H1 (cell line): ENCODE data around the gene ACOT7. TPM values are rescaled to one million over a fixed set of nuclear protein-coding genes. Genes with fewer than 3 reads are reported as not detected.
A peak's percentile ranks its signal among the peaks of the same experiment; 100 is the strongest.

Source experiments
- BACH1 ChIP-seq: IDR thresholded peaks from 2 replicates; pipeline ENCODE4 v1.6.1; 2012; ENCODE audit warnings: low read length, improper control_type of control experiment
- BRCA1 ChIP-seq: IDR thresholded peaks from 2 replicates; pipeline ENCODE4 v1.6.1; 2012; ENCODE audit warnings: low read depth, low read length, improper control_type of control experiment
- CBX5 ChIP-seq: fragments of 300-800, 300-1000 bp; sonication (generic); IDR thresholded peaks from 2 replicates; pipeline ENCODE4 v1.7.1; 2016; ENCODE audit warnings: antibody characterized with exemption, low read length, low read depth
- CBX8 ChIP-seq: fragments of 300-800, 300-1000 bp; sonication (generic); IDR thresholded peaks from 2 replicates; pipeline ENCODE4 v1.7.1; 2016; ENCODE audit warnings: low read depth, low read length, borderline replicate concordance
- CREB1 ChIP-seq: IDR thresholded peaks from 2 replicates; pipeline ENCODE4 v1.6.1; 2012; ENCODE audit warnings: inconsistent platforms
- GABPA ChIP-seq: IDR thresholded peaks from 2 replicates; pipeline ENCODE4 v1.6.1; 2011; ENCODE audit warnings: mild to moderate bottlenecking, low read length, moderate library complexity, borderline replicate concordance; ENCODE audit not compliant: insufficient read depth
- GTF2F1 ChIP-seq: IDR thresholded peaks from 2 replicates; pipeline ENCODE4 v1.6.1; 2012; ENCODE audit warnings: low read depth, low read length, improper control_type of control experiment, borderline replicate concordance
- JUN ChIP-seq: IDR thresholded peaks from 2 replicates; pipeline ENCODE4 v1.6.1; 2011; ENCODE audit warnings: low read depth, mild to moderate bottlenecking, improper control_type of control experiment, low read length
- JUND ChIP-seq: IDR thresholded peaks from 2 replicates; pipeline ENCODE4 v1.6.1; 2011; ENCODE audit warnings: mild to moderate bottlenecking, improper control_type of control experiment, low read length
- KDM1A ChIP-seq: fragments of 200-600, 300-600 bp; sonication (generic); IDR thresholded peaks from 2 replicates; pipeline ENCODE4 v1.7.1; 2016; ENCODE audit warnings: mild to moderate bottlenecking, low read length, borderline replicate concordance
- NANOG ChIP-seq: IDR thresholded peaks from 2 replicates; pipeline ENCODE4 v1.6.1; 2011; ENCODE audit warnings: low read length, low read depth, mild to moderate bottlenecking, inconsistent platforms; ENCODE audit not compliant: insufficient read depth, poor library complexity, severe bottlenecking
- POLR2AphosphoS5 ChIP-seq: IDR thresholded peaks from 2 replicates; pipeline ENCODE4 v1.6.1; 2011; ENCODE audit warnings: low read depth, low read length
- RXRA ChIP-seq: IDR thresholded peaks from 2 replicates; pipeline ENCODE4 v1.6.1; 2011; ENCODE audit warnings: low read depth, mild to moderate bottlenecking, low read length, moderate library complexity; ENCODE audit not compliant: insufficient read depth
- SAP30 ChIP-seq: fragments of 300-600 bp; sonication (generic); IDR thresholded peaks from 2 replicates; pipeline ENCODE4 v1.7.1; 2012; ENCODE audit warnings: low read length, moderate library complexity, mild to moderate bottlenecking, inconsistent platforms; ENCODE audit not compliant: insufficient read depth, insufficient replicate concordance
- SIN3A ChIP-seq, 2 experiments: IDR thresholded peaks in 1 of 2; conservative IDR thresholded peaks in 1 of 2; 2 replicates each; pipeline ENCODE4 v1.6.1; 2011 to 2012; ENCODE audit warnings: low read length in 2 of 2, improper control_type of control experiment in 1 of 2, low read depth in 1 of 2, mild to moderate bottlenecking in 1 of 2
- SP1 ChIP-seq: IDR thresholded peaks from 2 replicates; pipeline ENCODE4 v1.6.1; 2011; ENCODE audit warnings: low read depth, low read length
- SUZ12 ChIP-seq: fragments of 200-600 bp; sonication (generic); IDR thresholded peaks from 2 replicates; pipeline ENCODE4 v1.6.1; 2012; ENCODE audit warnings: mild to moderate bottlenecking, inconsistent platforms, low read length, moderate library complexity, mixed read lengths
- TAF7 ChIP-seq: optimal IDR thresholded peaks from 2 replicates; pipeline ENCODE3; 2011; ENCODE audit warnings: low read depth, mild to moderate bottlenecking, inconsistent platforms, low read length, moderate library complexity, borderline replicate concordance
- TBP ChIP-seq: IDR thresholded peaks from 2 replicates; pipeline ENCODE4 v1.6.1; 2011; ENCODE audit warnings: low read depth, low read length, improper control_type of control experiment
- TCF12 ChIP-seq: IDR thresholded peaks from 2 replicates; pipeline ENCODE4 v1.6.1; 2011; ENCODE audit warnings: low read depth, mild to moderate bottlenecking, low read length
- polyA plus RNA-seq, 7 experiments: library from polyadenylated mRNA; depleted of rRNA in 3 of 7; stranded (reverse) in 5 of 7; unstranded in 2 of 7; fragments of >200 nt in 5 of 7; fragments of 200-250 nt in 2 of 7; gene quantifications; 1 replicate in 5 of 7; 2 replicates in 1 of 7; 4 replicates in 1 of 7; pipeline versions ENCODE4 v1.2.1 to v1.2.3, GENCODE V29; 2011 to 2013; ENCODE audit warnings: missing spikeins in 2 of 7, mixed read lengths in 2 of 7
- total RNA-seq: library from RNA; stranded (reverse); fragmentation: NEBNext Ultra II Directional; extraction: Animal tissue kit (Norgen Biotek cat#: 25700); gene quantifications from 2 replicates; pipeline ENCODE4 v1.2.1, GENCODE V29; 2021
- TF ChIP-seq, protein P1 (sequence below): IDR thresholded peaks from 2 replicates; pipeline ENCODE4 v1.6.1; 2012; ENCODE audit warnings: inconsistent platforms
- TF ChIP-seq, protein P2 (sequence below): IDR thresholded peaks from 2 replicates; pipeline ENCODE4 v1.6.1; 2012; ENCODE audit warnings: low read length, inconsistent platforms

Gene ACOT7
- total and polyA plus RNA-seq, 2 of the 8 experiments (the other 6 are each of a cell fraction or from before 2014, with no cell fraction given), result 151 to 214 TPM

DNA sequence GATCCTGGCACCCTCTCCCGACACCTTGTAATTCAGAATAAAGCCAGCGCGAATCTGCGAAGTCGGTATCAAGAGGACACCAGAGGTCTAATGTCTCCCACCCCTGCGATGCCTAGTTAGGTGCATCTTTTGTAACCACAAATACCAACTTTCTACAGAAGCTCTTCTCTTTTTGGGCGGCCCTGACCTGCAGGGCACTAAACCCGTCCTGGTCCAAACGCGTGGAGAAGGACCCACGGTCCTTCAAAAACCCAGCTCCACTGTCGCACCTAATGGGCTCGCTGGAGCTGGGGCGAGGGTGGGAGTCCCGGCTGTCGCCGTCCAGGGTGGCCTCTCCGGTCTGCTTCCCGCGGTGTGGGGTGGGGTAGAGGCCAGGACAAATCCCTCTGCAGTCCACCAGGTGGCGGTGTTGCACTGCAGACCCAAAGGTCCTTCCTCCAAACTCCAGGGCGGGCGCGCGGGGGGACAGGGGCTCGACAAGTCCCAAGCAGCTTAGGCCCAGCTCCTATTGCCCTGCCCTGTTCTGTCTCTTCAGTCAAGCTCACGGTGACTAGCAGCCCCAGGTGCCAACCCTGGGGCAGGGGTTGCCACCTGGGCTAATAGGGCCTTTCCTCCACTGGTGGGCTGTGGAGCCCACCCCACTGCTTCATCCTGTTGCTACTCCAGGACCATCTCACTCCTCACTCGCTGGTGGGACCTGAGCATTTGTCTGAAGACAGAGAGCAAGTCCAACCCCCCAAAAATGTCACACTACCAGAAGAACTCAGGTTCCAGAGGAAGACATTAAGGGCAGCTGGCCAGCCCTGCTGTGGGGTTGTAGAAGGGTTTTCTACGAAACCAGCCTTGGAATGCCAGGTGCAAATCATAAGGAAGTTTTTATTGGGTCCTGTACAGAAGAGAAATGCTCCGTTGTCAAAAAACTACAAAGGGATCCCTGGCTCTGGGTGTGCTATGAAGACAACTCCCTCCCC lies 146.8 kb downstream of the ACOT7 start (continued):
- TF ChIP-seq, protein P1, sequence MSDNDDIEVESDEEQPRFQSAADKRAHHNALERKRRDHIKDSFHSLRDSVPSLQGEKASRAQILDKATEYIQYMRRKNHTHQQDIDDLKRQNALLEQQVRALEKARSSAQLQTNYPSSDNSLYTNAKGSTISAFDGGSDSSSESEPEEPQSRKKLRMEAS, result no peak
- no peak for TF ChIP-seq RXRA
- no peak for TF ChIP-seq GTF2F1
- TF ChIP-seq SIN3A (conservative IDR thresholded peaks at IDR 0.05 in 1 of 2, IDR thresholded peaks at IDR 0.05 in 1 of 2; ENCODE audit: low read depth in 1 of 2, low read length in 2 of 2), result 0 out of 4 replicates have a peak, but pooled peaks of 1 of the 2 experiments have one; percentile 16
- TF ChIP-seq TCF12, result no peak
- TF ChIP-seq, protein P2, sequence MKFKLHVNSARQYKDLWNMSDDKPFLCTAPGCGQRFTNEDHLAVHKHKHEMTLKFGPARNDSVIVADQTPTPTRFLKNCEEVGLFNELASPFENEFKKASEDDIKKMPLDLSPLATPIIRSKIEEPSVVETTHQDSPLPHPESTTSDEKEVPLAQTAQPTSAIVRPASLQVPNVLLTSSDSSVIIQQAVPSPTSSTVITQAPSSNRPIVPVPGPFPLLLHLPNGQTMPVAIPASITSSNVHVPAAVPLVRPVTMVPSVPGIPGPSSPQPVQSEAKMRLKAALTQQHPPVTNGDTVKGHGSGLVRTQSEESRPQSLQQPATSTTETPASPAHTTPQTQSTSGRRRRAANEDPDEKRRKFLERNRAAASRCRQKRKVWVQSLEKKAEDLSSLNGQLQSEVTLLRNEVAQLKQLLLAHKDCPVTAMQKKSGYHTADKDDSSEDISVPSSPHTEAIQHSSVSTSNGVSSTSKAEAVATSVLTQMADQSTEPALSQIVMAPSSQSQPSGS, result peak; percentile 13; the same call in 1 of the 2 replicates
- TF ChIP-seq CBX5, result no peak
- TF ChIP-seq JUN, result no peak
- TF ChIP-seq SAP30, result no peak
- TF ChIP-seq KDM1A, result no peak
- peak; percentile 78 for TF ChIP-seq TBP
- no peak for TF ChIP-seq CREB1
- TF ChIP-seq SP1, result no peak
- TF ChIP-seq BACH1, result no peak
- peak; percentile 46 for TF ChIP-seq TAF7
- TF ChIP-seq BRCA1, result no peak
- no peak for TF ChIP-seq CBX8
- TF ChIP-seq POLR2AphosphoS5, result peak; percentile 28
- no peak for TF ChIP-seq SUZ12
- TF ChIP-seq GABPA, result peak; percentile 74; the same call in 1 of the 2 replicates
- no peak for TF ChIP-seq JUND
- TF ChIP-seq NANOG, result peak; percentile 30
